Naive thymus-derived CD4-positive, alpha-beta T cell (primary cell): ENCODE measurements around the gene SMG5. TPM values are rescaled to one million over a fixed set of nuclear protein-coding genes. Genes with fewer than 3 reads are reported as not detected.

Source experiments
- ATAC-seq: fragments of 150-1000 bp; cut with Tn5 transposase; 2 replicates; pipeline ENCODE4 v1.10.0; 2021; ENCODE audit warnings: mild to moderate bottlenecking, moderate library complexity
- CTCF ChIA-PET: fragments of 350-600 bp; sonication (Branson Sonifier 250); formaldehyde crosslinking; loops from one replicate; lab custom pipeline; 2021; ENCODE audit warnings: antibody characterized with exemption; lab: Charles Lee
- POLR2A ChIA-PET: fragments of 350-600 bp; sonication (Branson Sonifier 250); formaldehyde crosslinking; loops from one replicate; lab custom pipeline; 2021; ENCODE audit warnings: antibody characterized with exemption, inconsistent platforms; lab: Charles Lee
- DNase-seq, 9 donors: peaks; one replicate each; pipeline versions ENCODE4 v3.0.0 to v3.0.0-alpha.2; 2020 to 2022; ENCODE audit warnings: mixed read lengths in 1 of 9
- H3K27ac ChIP-seq: one replicate; pipeline ENCODE4 v1.7.0; 2013; ENCODE audit warnings: mild to moderate bottlenecking, low read depth, low read length, moderate library complexity
- H3K27me3 ChIP-seq, 2 donors: one replicate each; pipeline ENCODE4 v1.7.0; 2013; ENCODE audit warnings: low read length in 2 of 2, mild to moderate bottlenecking in 2 of 2, moderate library complexity in 2 of 2; ENCODE audit not compliant: control insufficient read depth in 2 of 2, insufficient read depth in 2 of 2
- H3K36me3 ChIP-seq, 3 experiments: 1 replicate in 2 of 3; 2 replicates in 1 of 3; pipeline ENCODE4 v1.7.0; 2013; ENCODE audit warnings: low read length in 3 of 3, mild to moderate bottlenecking in 3 of 3, moderate library complexity in 1 of 3; ENCODE audit not compliant: insufficient read depth in 3 of 3, control insufficient read depth in 2 of 3
- H3K4me1 ChIP-seq, 2 donors: one replicate each; pipeline ENCODE4 v1.7.0; 2013; ENCODE audit warnings: low read length in 2 of 2, mild to moderate bottlenecking in 2 of 2, moderate library complexity in 1 of 2; ENCODE audit not compliant: control insufficient read depth in 2 of 2, insufficient read depth in 2 of 2
- H3K4me3 ChIP-seq: 2 replicates; pipeline ENCODE4 v1.7.0; 2013; ENCODE audit warnings: mild to moderate bottlenecking, low read length
- H3K9me3 ChIP-seq, 3 experiments: 1 replicate in 2 of 3; 2 replicates in 1 of 3; pipeline ENCODE4 v1.7.0; 2013; ENCODE audit warnings: low read length in 3 of 3; ENCODE audit not compliant: control insufficient read depth in 2 of 3
- H3K27ac Mint-ChIP-seq, 9 donors: one replicate each; pipeline ENCODE4 v1.8.0; 2020 to 2022; ENCODE audit warnings: mixed read lengths in 9 of 9, mild to moderate bottlenecking in 8 of 9, moderate library complexity in 5 of 9, inconsistent platforms in 2 of 9
- H3K27me3 Mint-ChIP-seq, 5 donors: one replicate each; pipeline ENCODE4 v1.8.0; 2021 to 2022; ENCODE audit warnings: mixed read lengths in 5 of 5, mild to moderate bottlenecking in 1 of 5
- H3K36me3 Mint-ChIP-seq, 5 donors: one replicate each; pipeline ENCODE4 v1.8.0; 2020 to 2022; ENCODE audit warnings: mixed read lengths in 5 of 5, mild to moderate bottlenecking in 3 of 5, inconsistent platforms in 1 of 5
- H3K4me1 Mint-ChIP-seq, 7 donors: one replicate each; pipeline ENCODE4 v1.8.0; 2020 to 2022; ENCODE audit warnings: mixed read lengths in 7 of 7, mild to moderate bottlenecking in 3 of 7, inconsistent platforms in 1 of 7
- H3K4me3 Mint-ChIP-seq, 10 donors: one replicate each; pipeline ENCODE4 v1.8.0; 2020 to 2022; ENCODE audit warnings: mild to moderate bottlenecking in 10 of 10, mixed read lengths in 10 of 10, moderate library complexity in 6 of 10, inconsistent platforms in 2 of 10
- H3K9me3 Mint-ChIP-seq, 11 donors: one replicate each; pipeline ENCODE4 v1.8.0; 2020 to 2022; ENCODE audit warnings: mixed read lengths in 11 of 11, mild to moderate bottlenecking in 4 of 11, inconsistent platforms in 1 of 11, moderate library complexity in 1 of 11
- intact Hi-C, 2 donors: fragments of 100-400 bp; cut with micrococcal nuclease; formaldehyde crosslinking; loops; one replicate each; pipeline ENCODE4 v1.15.1; 2023
- polyA plus RNA-seq, 2 donors: library from polyadenylated mRNA; unstranded; fragments of 300-500 nt; fragmentation: Illumina TruSeq; gene quantifications; one replicate each; pipeline ENCODE4 v1.2.3, GENCODE V29; 2021
- total RNA-seq, 6 experiments: library from RNA in 5 of 6; stranded (reverse) in 5 of 6; gene quantifications; 1 replicate in 5 of 6; 2 replicates in 1 of 6; pipeline ENCODE4 v1.2.3 and lab custom pipeline; 2021 to 2026

The SMG5 gene
- total and polyA plus RNA-seq, 7 experiments from 2014 or later = 14.4 to 74.0 (median 65.7) TPM

DNA sequence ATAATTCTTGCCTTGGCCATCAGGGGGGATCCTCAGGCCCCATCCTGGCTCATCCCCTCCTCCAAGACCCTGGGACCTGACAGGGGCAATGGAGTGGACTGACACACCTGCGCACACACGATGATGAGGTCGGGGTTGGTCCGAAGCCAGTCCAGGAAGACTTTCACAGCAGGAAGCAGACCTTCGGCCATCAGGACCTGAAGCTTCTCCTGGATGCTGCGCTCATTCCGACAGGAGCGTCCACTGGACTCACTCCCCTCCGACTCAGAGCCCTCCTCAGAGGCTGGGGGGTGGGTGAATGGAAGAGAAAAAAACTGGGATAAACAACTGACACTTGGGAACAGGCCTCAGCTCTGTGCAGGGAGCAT is 19.4 kb downstream of the SMG5 start:
- H3K27ac Mint-ChIP-seq = no peak overlapping the region
- DNase-seq (no peak), ATAC-seq (no peak)
- no peak overlapping the region for H3K27ac ChIP-seq
- intact Hi-C loops = no loop called here
- H3K4me1 Mint-ChIP-seq = peaks cover 0 to 21% (median 0%) of the 10 kb centered on the region in 7 donors
- peaks cover 29 to 73% (median 44%) of the 10 kb centered on the region in 5 donors for H3K36me3 Mint-ChIP-seq
- CTCF ChIA-PET = no interaction called here
- H3K27me3 ChIP-seq = no peaks in the 10 kb centered on the region
- no peak overlapping the region for H3K4me3 ChIP-seq
- H3K4me3 Mint-ChIP-seq = no peak overlapping the region
- H3K4me1 ChIP-seq = no peaks in the 10 kb centered on the region
- H3K9me3 Mint-ChIP-seq = peaks cover 0 to 2% (median 0%) of the 10 kb centered on the region in 11 donors
- H3K36me3 ChIP-seq = peaks cover 19 to 88% (median 41%) of the 10 kb centered on the region in 3 experiments
- H3K9me3 ChIP-seq = no peaks in the 10 kb centered on the region
- H3K27me3 Mint-ChIP-seq = no peaks in the 10 kb centered on the region
- POLR2A ChIA-PET = no interaction called here

DNA sequence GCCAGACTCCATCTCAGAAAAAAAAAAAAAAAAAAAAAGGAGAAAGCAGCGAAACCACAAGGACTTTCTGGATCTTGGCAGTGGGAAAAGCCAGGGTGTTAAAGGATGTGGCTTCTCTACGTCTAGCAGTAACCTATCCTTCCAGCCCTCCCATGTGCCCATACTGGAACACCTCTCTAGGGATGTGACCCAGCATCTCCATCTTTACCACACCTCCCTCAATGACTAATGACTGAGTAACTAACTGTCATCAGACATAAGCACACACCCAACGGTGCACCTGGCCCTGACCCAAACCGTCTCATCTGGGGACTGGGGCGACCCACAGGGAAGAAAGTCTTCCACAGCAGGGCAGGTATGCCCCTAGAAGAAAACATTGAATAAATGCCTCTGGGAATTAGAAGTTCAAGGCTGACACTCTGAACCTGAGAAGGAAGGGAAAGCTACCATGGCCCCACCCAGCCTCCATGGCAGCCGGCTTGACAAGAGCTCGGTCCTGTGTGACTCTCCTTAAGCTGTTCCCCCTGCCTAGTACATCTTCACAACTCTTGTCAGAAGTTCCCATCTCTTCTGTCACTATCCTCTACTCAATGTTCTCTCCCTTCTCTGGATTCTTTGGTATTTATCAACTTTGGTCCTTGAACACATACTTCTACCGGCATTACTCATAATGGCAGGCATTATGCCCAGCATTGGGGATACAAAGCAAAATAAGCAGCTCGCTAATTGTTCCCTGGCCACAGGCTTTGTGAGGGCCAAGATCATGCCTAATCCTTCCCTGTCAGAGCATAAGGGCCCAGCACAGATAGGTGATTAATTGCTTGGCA is 20.0 kb downstream of the SMG5 start:
- H3K4me1 ChIP-seq = no peaks in the 10 kb centered on the region
- Mint-ChIP-seq H3K4me1 (peaks cover 0 to 21% (median 3%) of the 10 kb centered on the region in 7 donors), H3K9me3 (peaks cover 0 to 2% (median 0%) of the 10 kb centered on the region in 11 donors), H3K4me3 (no peak overlapping the region), H3K27me3 (no peaks in the 10 kb centered on the region), H3K27ac (peak overlapping the region in 2 of 9 donors; percentile 7 to 56), H3K36me3 (peaks cover 29 to 75% (median 44%) of the 10 kb centered on the region in 5 donors)
- no peak overlapping the region for H3K4me3 ChIP-seq
- intact Hi-C loops = no loop called here
- no peaks in the 10 kb centered on the region for H3K27me3 ChIP-seq
- no peak for DNase-seq
- ChIA-PET POLR2A (interaction anchor here (0.9 kb wide), 1 partner anchor 20 kb away, joined by 3 read pairs; the partner anchor contains the start of gene SMG5), CTCF (no interaction called here)
- ATAC-seq = no peak
- H3K27ac ChIP-seq = no peak overlapping the region
- no peaks in the 10 kb centered on the region for H3K9me3 ChIP-seq
- H3K36me3 ChIP-seq = peaks cover 20 to 88% (median 35%) of the 10 kb centered on the region in 3 experiments

- no peaks in the 10 kb centered on the region for H3K27me3 Mint-ChIP-seq
- POLR2A ChIA-PET = no interaction called here
- Histone ChIP-seq H3K9me3 (no peaks in the 10 kb centered on the region), H3K27me3 (no peaks in the 10 kb centered on the region), H3K4me3 (no peak overlapping the region), H3K36me3 (peaks cover 19 to 88% (median 34%) of the 10 kb centered on the region in 3 experiments), H3K4me1 (no peaks in the 10 kb centered on the region), H3K27ac (no peak overlapping the region)
- DNase-seq = no peak
- CTCF ChIA-PET = no interaction called here
- peak overlapping the region in 3 of 9 donors; percentile 15 to 75 (median 26) for H3K27ac Mint-ChIP-seq
- intact Hi-C loops = no loop called here
- peaks cover 0 to 16% (median 4%) of the 10 kb centered on the region in 7 donors for H3K4me1 Mint-ChIP-seq
- ATAC-seq = no peak
- H3K9me3 Mint-ChIP-seq = peaks cover 0 to 2% (median 0%) of the 10 kb centered on the region in 11 donors
- H3K36me3 Mint-ChIP-seq = peaks cover 26 to 63% (median 36%) of the 10 kb centered on the region in 5 donors
- H3K4me3 Mint-ChIP-seq = no peak overlapping the region
Observed at GRCh38 chr1:156260896-156261295, 21.7 kb downstream of the SMG5 start.

GRCh38 chr1:156259805-156260204 is 22.8 kb downstream of the SMG5 start:
- Histone ChIP-seq H3K36me3 (peaks cover 23 to 81% (median 35%) of the 10 kb centered on the region in 3 experiments), H3K4me3 (no peak overlapping the region), H3K9me3 (no peaks in the 10 kb centered on the region), H3K4me1 (no peaks in the 10 kb centered on the region), H3K27me3 (no peaks in the 10 kb centered on the region), H3K27ac (no peak overlapping the region)
- peaks cover 25 to 55% (median 30%) of the 10 kb centered on the region in 5 donors for H3K36me3 Mint-ChIP-seq
- ATAC-seq = no peak
- CTCF ChIA-PET = no interaction called here
- H3K4me3 Mint-ChIP-seq = no peak overlapping the region
- DNase-seq = no peak
- no peaks in the 10 kb centered on the region for H3K27me3 Mint-ChIP-seq
- POLR2A ChIA-PET = no interaction called here
- intact Hi-C loops = no loop called here
- H3K9me3 Mint-ChIP-seq = peaks cover 0 to 2% (median 0%) of the 10 kb centered on the region in 11 donors
- H3K4me1 Mint-ChIP-seq = peaks cover 0 to 16% (median 4%) of the 10 kb centered on the region in 7 donors
- H3K27ac Mint-ChIP-seq = peak overlapping the region in 2 of 9 donors; percentile 21 to 26

GRCh38 chr1:156258859-156259258 is 23.8 kb downstream of the SMG5 start:
- Mint-ChIP-seq H3K9me3 (peaks cover 0 to 2% (median 0%) of the 10 kb centered on the region in 11 donors), H3K27ac (no peak overlapping the region), H3K4me3 (no peak overlapping the region), H3K4me1 (peaks cover 0 to 16% (median 4%) of the 10 kb centered on the region in 7 donors), H3K36me3 (peaks cover 25 to 54% (median 27%) of the 10 kb centered on the region in 5 donors), H3K27me3 (no peaks in the 10 kb centered on the region)
- Histone ChIP-seq H3K27me3 (no peaks in the 10 kb centered on the region), H3K9me3 (no peaks in the 10 kb centered on the region), H3K36me3 (peaks cover 23 to 82% (median 35%) of the 10 kb centered on the region in 3 experiments), H3K27ac (no peak overlapping the region), H3K4me1 (no peaks in the 10 kb centered on the region), H3K4me3 (no peak overlapping the region)
- intact Hi-C loops = no loop called here
- ATAC-seq (no peak), DNase-seq (no peak)
- ChIA-PET POLR2A (no interaction called here), CTCF (no interaction called here)

- Mint-ChIP-seq H3K4me3 (no peak overlapping the region), H3K9me3 (no peaks in the 10 kb centered on the region), H3K27me3 (no peaks in the 10 kb centered on the region), H3K4me1 (peaks cover 0 to 17% (median 5%) of the 10 kb centered on the region in 7 donors), H3K27ac (peak overlapping the region in 6 of 9 donors; percentile 33 to 81 (median 60)), H3K36me3 (peaks cover 24 to 52% (median 27%) of the 10 kb centered on the region in 5 donors)
- Histone ChIP-seq H3K27me3 (no peaks in the 10 kb centered on the region), H3K36me3 (peaks cover 18 to 82% (median 29%) of the 10 kb centered on the region in 3 experiments), H3K27ac (peak overlapping the region; percentile 12), H3K4me1 (no peaks in the 10 kb centered on the region), H3K4me3 (no peak overlapping the region), H3K9me3 (no peaks in the 10 kb centered on the region)
- ChIA-PET CTCF (no interaction called here), POLR2A (no interaction called here)
- DNase-seq = no peak
- no peak for ATAC-seq
- intact Hi-C loops = no loop called here
Observed at GRCh38 chr1:156257711-156258110, 24.9 kb downstream of the SMG5 start.
